CD4-positive, alpha-beta T cell treated with Interferon alpha-2 for 1 hour (primary cell): ENCODE data around the gene PTPN14.

ENCODE experiments used
- DNase-seq, 2 donors: peaks; one replicate each; pipeline ENCODE4 v3.0.0-alpha.2; 2020 to 2022

The PTPN14 gene

DNA sequence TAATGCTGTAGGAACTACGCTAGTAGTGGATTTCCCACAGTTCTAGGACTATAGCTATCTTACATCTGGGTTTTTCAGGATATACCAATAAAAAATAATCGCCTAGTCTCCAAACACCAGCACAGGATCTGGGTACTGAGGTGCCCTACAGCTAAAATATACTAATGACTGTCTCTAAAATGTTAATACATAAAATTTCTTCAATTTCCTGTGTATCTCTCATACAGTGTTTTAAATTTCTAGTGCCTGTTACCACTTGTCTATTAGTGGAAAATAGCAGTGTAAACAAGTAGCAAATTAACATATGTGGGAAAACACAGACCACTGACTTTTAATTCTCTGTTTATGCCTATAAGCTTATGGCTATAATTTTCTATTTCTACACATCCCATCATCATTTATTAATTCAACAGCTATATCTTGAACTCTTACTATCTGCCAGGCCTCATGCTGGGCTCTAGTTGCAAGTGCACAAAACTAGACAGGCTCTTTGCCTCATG, 16.1 kb upstream of the PTPN14 start:
- no peak for DNase-seq

DNA sequence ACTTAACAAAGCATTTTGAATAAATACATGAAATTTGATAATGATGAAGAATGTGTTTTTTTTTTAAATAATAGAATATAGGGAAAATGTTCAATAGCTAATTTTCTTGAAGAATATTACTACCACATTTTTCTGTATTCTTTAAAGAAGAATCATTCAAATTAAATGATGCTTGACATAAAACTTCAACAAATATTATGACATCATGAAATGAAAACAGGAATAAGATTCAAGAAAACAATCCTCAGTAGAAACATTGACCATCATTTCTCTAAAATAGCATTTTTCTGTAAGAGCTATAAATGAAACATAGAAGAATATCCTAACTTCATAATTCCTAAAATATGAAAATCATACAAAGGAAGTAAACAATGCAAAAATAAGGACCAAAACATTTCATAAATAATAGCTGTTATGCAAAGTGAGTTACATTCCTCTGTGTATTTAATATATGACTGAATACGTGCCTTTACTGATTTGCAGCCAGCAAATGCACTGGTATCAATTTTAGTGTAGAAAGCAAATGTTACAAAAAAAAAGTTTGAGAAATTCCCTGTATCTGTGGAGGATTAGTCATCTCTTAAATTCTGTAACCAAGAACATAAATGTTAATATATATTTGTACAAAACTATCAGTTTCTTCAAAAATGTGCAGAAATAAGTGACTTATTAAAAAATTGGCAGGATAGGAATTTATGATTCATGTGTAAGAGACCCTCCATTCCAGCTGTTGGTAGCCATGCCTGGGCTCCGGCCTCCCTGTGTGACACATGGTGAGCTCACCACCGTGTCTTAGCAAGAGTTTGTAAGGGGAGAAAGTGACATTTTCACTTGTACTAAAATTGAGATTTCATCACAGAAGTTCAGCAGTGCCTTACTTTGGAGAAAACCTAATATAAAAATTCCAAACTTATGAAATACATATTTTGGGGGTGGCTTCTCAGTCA, 15.0 kb upstream of the PTPN14 start:
- no peak for DNase-seq

DNA sequence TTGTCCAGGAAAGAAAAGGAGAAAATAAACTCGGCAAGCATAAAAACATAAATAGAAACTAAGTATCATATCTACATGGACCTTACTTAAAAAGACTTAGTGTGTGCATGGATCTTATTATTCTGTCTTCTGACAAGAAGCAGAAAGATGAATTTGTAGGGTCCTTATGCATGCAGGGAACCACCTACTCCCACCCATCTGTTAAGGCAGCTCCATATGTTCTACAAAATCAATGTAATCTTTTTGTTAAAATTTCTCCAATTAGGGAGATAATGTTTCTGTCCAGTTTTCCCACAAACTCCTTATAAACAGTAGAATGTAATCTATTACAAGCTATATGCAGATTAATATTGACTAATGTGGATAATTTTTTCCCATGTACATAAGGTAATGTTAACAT, 13.9 kb upstream of the PTPN14 start:
- no peak for DNase-seq

DNA sequence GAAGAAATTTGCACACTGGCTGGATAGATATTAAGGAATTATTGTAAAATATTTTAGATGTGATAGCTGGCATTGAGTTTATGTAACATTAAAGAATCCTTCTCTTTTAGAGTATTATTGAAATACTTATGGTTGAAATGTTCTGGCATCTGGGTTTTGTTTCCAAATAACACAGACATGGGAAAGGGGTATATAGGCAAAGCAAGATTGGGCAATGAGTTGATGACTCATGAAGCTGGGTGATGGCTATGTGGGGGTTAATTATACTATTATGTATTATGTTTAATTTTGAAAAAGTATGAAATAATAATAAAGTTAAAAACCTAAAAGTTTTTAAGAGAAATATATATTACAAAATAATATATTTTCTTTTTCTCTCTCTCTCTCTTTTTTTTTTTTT, 12.5 kb upstream of the PTPN14 start:
- DNase-seq = no peak

DNA sequence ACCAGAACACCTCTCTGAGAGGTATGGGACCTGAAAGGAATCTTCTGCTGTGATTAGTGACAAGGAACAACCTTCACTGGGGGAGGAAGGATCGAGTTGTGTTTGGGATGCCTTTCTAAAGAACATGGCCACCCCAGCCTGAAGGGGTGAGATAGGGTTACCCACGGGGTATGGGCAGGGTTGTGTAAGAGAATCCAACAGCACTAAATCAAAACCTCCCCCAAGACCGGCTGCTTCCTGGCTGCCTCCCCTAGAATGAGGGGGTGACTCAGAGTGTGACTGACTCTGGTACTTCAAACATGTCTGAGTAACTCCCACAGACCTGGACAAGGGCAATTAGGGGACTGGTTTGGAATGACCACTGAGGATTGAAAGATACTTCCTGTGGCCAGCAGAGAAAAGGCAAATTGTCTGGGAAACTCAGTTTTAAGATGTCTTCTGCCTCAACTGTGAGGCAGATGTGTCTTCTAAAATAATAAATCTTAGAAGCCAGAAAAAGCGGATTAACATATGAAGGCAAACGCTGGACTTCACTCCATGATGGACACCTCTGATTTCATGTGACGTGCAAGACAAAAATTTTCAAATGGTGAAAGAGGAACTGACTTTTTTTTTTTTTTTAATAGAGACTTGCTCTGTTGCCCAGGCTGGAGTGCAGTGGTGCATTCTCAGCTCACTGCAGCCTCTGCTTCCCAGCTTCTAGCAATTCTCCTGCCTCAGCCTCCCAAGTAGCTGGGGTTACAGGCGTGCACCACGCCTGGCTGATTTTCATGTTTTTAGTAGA, 6.7 kb upstream of the PTPN14 start:
- no peak for DNase-seq

DNA sequence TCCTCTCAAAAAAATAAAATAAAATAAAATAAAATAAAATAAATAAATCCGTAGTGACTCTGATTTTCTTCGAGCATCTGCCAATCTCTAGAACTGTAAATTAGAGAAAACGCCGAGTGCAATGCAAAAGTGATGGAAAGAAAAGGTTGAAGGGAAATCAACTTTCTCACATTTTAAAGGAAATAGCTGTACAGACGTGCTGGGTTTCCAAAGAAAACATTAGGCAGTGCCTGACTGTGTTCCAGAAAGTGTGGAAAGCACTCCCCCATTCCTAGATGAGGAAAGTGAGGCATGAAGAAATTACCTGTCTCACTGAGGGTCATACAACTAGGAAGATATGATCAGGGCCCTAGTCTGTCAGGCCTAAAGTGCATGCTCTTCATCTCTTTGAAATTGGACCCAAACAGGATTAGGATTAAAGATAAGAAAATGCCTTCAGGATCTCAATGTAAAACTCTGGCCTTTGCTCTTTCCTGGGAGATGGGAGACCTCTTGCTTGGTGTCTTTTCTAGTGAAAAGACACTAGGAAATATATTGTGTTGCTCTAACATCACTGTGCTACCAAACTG, 1.8 kb upstream of the PTPN14 start:
- no peak for DNase-seq

DNA sequence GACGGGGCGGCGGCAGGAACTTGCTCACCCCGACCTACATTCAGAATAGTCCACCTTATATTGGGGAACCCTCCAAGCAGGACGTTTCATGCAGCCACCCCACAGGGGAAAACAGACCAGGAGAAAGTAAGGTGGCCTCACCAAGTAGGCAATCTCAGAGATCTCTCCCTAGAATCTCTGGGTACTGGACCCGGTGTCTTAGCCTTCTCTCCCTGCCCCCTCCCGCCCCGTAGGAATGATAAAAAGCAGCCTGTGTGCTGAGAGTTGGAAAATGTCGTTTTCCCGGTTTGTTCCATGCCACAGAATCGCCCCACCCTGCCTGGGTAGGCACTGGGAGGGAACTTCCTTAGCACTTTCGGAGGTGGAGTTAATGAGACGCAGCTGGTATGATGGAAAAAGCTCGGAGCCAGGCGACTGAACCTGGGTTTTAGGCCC, 789 bp upstream of the PTPN14 start:
- DNase-seq = no peak

DNA sequence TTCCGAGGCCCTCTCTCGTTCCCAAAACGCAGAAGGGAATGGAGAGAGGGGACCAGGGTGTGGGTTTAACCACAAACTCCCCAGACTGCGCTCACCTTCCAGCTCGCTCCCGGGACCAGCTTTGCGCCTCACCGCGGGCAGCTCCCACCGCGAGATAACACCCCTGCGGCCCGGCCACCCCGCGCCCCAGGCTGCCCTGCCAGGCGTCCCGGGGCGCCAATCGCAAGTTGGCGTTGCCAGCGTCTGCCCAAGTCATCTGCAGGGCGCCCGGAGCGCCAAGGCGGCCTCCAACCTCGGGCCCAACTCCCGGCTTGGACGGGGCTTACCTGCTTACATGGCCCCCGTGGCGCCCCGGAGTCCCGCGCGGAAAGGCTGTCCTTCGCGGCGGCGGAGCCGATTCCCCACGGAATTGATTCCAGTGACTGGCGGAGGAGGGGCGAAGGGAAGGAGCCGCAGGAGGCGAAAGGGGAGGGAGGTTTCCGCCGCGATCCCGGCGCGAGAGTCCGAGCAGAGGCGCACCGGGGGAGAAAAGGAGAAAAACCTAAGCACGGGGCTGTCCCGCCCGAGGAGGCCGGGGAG, 456 bp downstream of the PTPN14 start:
- no peak for DNase-seq

DNA sequence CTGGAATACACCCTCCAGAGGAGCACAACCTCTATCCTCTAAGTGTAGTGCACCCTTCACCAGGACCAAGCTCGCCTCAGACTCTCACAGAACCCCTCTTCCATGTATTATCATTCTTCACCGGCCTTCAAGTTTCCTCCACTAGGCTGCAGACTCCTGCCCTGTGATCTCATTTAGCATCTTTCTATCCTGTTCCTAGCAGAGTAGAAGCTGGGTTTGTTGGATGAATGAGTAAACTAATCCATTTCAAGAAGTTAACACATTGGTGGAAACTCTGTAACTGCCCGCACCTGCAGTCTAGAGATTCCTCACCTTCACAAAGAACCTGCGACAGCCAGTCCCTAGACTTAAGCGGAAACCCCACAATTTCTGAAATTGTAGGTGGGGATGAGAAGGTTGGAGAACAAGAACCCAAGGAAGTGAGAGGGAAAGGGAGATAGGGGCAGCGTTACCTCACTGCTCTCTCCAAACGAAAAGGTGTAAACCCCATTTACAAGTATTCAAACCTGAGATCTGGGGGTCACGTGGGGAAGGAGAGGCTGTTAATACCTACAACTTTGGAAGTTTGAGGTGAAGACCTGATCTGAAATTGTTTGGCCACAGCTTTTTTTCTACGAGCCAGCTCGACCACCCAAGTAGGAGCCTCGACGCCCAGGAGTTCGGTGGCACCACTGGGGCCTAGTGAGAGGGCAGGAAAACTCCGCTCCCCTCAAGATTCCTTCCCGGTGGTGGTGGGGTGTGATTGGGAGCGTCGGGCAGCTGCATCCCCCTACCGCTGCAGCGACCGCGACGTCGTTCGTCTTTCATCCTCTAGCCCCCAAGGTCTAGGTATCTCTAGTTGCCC, 1.2 kb downstream of the PTPN14 start:
- DNase-seq = no peak

DNA sequence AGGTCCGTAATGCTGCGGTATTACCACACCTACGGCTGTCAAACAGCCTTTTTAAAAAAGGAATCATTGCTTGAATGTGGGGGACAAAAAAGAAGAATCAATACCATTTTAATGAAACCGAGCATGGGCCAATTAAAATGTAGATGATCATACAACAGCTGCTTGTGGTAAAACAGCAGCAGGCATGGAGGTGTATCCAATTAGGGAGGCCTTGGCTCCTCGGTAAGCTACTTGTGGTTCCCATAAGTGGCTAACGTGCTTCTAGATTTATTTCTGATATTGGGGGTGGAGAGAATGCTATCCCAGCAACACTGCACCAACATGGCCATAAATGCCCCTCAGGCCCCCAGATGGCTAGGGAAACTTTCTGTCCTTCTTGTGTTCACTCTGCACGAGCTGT, 1.8 kb downstream of the PTPN14 start:
- no peak for DNase-seq

DNA sequence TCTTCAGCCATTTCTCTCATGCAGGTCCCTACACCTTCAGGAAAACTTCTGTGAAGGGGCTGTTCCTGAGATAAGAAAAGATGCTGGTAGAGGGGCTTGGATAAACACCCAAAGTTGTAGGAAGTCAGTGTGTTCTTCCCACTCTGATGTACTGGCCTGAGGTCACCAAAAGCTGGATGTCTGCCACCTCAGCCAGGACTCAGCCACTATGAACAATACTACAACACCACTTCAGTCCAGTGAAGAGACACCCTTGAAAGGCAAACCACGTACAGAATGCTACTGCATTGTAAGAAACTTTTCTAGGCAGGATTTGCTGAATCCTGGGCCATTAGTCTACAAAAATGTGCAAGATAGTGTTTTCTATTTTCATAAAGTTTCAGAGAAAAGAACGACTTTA, 2.4 kb downstream of the PTPN14 start:
- DNase-seq = no peak

DNA sequence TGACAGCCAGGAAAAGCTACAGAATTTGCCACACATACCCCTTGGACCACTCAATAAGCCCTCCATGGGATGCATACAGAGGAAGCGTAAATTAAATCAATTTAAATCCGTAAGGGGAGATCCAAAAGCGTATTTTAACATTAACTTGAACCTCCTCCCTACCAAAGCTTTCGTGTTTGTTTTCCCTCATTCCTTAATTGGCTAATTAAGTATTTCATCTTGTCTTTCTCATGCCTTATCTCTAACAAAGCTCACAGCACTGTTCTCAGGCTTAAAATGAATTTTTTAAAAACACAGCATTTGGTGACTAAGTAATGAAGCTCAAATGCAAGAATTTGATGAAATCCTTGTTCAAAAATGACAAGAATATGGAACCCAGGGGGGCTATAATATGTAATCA, 3.1 kb downstream of the PTPN14 start:
- DNase-seq = no peak

DNA sequence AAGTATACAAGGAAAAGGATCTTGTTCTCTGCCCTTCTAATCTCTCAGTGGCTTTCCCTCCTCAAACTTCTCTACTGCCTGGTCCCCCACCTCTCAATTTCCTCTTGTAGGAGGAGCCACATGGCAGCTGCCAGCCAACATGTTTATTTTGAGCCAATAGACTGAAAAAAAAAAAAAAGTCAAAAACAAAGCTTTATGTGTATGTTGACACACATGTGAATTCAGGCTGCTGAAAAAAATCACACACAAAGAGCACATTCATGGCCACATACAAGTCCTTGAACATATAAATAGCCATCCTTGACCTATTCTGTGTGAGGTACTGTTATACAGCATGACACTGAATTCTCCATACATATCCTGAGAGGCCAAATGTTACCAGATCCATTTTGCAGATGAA, 3.7 kb downstream of the PTPN14 start:
- no peak for DNase-seq

DNA sequence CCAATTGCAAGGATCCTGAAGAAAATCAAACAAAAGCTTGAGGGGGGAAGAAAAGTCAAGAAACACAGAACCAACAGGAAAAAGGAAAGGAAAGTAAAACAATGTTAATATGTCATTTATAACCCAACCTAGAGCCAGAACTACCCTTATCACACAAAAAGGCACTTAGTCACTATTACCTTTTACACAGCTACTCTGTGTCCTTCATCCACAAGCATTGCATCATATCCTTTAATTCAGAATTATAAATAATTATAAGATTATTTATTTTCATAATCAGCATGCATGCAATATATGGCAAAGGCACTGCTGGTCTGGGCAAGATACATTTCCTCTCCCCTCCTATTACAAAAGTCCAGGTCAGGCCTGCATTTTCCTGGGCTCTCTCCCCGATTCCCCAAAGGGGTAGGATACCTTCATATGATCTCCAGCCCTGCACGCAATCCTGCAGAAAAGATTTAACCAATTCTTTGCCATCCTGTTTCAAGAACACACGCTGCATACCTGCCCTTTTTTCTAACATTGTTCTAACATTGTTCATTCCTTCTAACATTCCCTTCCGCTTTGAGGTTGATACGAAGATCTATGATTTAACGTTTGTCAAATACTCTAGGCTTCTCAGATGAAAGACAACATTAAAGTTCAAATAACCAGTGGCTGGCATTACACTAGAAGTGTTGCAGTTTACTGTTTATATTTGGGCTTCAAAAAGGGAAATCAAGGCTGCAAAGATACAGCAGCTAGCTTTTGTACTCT, 4.3 kb downstream of the PTPN14 start:
- no peak for DNase-seq

DNA sequence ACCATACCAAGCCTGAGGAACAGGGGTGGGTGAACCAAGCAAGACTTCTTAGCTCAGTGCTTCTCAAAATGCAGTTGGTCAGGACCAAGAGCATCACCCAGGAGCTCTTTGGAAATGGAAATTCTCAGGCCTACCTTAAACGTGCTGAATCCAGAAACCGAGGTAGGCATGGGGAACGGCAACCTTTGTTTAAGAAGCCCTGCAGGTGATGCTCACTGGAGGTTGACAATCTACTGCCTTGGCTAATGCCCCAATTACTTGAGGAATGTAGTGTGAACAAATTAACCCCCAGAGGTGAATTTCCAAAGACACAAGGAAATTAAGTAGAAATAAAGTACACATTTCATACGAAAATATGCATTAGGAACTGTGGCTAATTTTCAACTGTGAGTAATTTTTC, 5.3 kb downstream of the PTPN14 start:
- no peak for DNase-seq

DNA sequence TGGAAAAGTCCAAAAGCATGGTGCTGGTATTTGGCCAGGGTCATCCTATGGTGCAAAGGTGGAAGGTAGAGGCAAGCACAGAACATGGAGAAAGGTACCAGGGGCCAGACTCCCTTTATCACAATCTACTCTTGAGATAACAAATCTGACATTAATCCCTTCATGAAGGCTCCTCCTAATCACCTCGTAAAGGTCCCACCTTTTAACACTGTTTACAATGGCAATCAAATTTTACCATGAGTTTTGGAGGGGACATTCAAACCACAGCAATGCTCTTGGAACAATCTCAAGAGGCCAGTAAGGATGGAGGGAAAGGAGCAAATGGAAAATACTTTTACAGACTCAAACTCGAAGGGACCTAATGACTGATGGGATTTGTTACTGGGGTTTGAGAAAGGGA, 6.1 kb downstream of the PTPN14 start:
- no peak for DNase-seq

DNA sequence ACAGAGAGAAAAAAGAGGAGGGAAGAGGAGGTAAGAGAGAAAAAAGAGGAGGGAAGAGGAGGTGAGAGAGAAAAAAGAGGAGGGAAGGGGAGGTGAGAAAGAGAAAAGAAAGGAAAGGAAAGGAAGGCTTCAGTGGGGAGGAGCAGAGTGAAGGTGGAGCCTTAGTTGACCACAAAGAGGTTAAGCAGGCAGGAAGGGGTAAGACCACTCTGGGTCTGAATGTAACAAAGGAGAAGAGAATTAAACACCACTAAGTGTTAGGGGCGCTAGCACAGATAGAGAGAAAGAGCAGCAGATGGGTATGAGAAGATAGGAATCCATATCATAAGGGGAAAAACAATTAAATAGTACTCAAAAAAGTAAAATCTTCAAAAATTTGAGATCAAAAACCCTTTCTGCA, 6.6 kb downstream of the PTPN14 start:
- no peak for DNase-seq

DNA sequence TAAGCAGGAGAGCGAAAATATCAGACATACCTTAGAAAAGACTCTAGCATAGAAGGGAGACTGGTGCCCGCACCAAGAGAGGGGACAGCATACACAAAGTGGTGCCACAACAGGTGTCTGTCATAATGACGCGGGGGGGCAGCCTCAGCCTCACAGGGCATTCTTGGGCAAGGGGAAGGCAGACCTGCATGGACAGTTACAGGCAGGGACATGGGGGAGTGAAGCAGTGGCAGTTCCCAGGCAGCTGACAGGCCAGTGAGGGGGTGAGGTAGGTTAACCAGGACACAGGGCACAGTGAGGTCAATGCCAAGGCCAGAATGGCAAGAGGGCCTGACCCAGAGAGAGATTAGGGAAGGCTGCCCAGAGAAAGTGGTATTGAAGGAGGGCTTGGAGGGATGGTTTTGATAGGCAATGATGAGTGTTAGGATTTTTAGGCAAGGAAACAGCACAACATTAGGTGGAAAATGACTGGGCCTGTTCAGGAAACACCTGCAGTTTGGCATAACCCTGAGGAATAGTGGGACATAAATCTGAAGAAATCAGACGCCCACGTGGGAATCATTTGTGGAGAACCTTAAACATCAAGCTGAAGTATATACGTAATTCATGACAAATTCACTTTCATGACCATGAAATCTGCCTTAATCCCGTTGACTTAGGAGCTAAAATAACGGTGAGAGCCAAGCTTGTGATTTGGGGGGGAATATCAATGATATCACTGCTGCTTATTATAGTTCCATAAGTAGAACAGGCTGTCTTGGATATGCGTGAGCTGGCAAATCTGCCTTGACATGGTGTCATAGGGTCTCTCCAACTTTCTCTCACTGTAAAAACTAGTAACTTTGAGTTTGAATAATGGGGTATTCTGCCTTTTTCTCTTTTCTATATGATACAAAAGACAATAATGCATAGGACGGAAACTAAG, 8.9 kb downstream of the PTPN14 start:
- no peak for DNase-seq

DNA sequence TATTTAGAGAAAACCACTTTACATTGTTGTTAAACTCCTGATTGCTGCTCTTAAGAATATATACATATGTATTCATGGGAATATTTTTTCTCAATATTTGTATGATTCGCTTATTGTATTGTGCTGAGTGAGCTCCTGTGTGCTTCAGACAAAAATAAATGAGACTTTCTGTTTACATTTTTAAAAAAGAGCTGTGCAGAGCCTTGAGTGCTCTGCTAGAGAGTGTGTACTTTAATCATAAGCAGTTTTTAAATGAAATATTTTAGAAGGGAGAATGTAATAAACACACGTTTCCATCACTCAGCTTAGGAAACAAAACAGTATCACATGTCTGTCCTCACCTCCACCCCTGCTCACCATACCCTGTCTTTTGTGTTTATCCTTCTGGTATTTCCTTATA, 9.7 kb downstream of the PTPN14 start:
- DNase-seq = no peak

DNA sequence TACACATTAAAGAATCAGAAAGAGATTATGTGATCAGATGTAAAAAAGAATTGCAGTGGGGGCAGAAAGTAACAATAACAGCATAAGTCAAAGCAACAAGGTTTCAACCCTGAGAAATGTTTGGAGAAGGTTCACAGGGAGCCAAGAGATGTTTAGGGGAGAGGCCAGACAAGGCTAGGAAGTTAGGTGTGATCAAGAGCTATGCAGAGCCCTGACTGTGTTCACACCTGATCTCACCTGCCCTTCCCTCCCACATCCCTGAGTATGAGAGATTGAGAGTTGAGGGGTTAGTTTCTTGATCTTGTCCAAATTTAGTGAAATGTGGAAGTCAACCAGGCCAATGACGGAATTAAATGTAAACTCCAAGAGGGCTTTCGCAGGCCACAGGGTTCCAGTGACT, 10.2 kb downstream of the PTPN14 start:
- no peak for DNase-seq
